Neural crest cell (in vitro differentiated cells): ENCODE measurements around the gene KLHL42. TPM values are rescaled to one million over a fixed set of nuclear protein-coding genes. Genes with fewer than 3 reads are reported as not detected.

Source experiments
- DNase-seq: peaks from one replicate; pipeline ENCODE4 v3.0.0; 2021; ENCODE audit warnings: low read depth, mixed read lengths, low spot score
- H3K27ac Mint-ChIP-seq: one replicate; pipeline ENCODE4 v1.8.0; 2021; ENCODE audit warnings: mild to moderate bottlenecking, mixed read lengths; ENCODE audit not compliant: unreplicated experiment
- H3K27me3 Mint-ChIP-seq: 2 replicates; pipeline ENCODE4 v1.8.0; 2021; ENCODE audit warnings: low read depth, mild to moderate bottlenecking, mixed read lengths
- H3K36me3 Mint-ChIP-seq: 2 replicates; pipeline ENCODE4 v1.8.0; 2021; ENCODE audit warnings: low read depth, mild to moderate bottlenecking, mixed read lengths
- H3K4me1 Mint-ChIP-seq: 2 replicates; pipeline ENCODE4 v1.8.0; 2021; ENCODE audit warnings: mixed read lengths
- H3K4me3 Mint-ChIP-seq: one replicate; pipeline ENCODE4 v1.8.0; 2021; ENCODE audit warnings: mild to moderate bottlenecking, mixed read lengths
- H3K9me3 Mint-ChIP-seq: 2 replicates; pipeline ENCODE4 v1.8.0; 2021; ENCODE audit warnings: mixed read lengths
- CTCF ChIP-seq: fragments of 200-600 bp; sonication (generic); conservative IDR thresholded peaks from 2 replicates; pipeline ENCODE4 v1.5.0; 2021; ENCODE audit warnings: antibody characterized with exemption, mild to moderate bottlenecking
- total RNA-seq: library from RNA; stranded (reverse); gene quantifications from 2 replicates; pipeline ENCODE4 v1.2.1, GENCODE V29; 2021

The KLHL42 gene
- total RNA-seq, 1 donor from 2014 or later: 36.4 TPM

- peaks cover 6% of the 10 kb centered on the region for H3K36me3 Mint-ChIP-seq
- DNase-seq: no peak
- H3K9me3 Mint-ChIP-seq: no peaks in the 10 kb centered on the region
- no peaks in the 10 kb centered on the region for H3K27me3 Mint-ChIP-seq
- H3K4me3 Mint-ChIP-seq: peak overlapping the region; percentile 62
- H3K27ac Mint-ChIP-seq: no peak overlapping the region
- peaks cover 44% of the 10 kb centered on the region for H3K4me1 Mint-ChIP-seq
- TF ChIP-seq CTCF: no peak
Measured at GRCh38 chr12:27778206-27778605, 1.8 kb upstream of the KLHL42 start.

GRCh38 chr12:27779416-27779919 lies 565 bp upstream of the KLHL42 start:
- Mint-ChIP-seq H3K9me3 (no peaks in the 10 kb centered on the region), H3K27me3 (no peaks in the 10 kb centered on the region), H3K36me3 (peaks cover 7% of the 10 kb centered on the region), H3K4me3 (peak overlapping the region; percentile 92), H3K27ac (peak overlapping the region; percentile 96), H3K4me1 (peaks cover 50% of the 10 kb centered on the region)
- TF ChIP-seq CTCF: no peak
- no peak for DNase-seq

GRCh38 chr12:27780612-27781408 lies 777 bp downstream of the KLHL42 start:
- H3K9me3 Mint-ChIP-seq: no peaks in the 10 kb centered on the region
- H3K27ac Mint-ChIP-seq: peak overlapping the region; percentile 83
- no peaks in the 10 kb centered on the region for H3K27me3 Mint-ChIP-seq
- DNase-seq: no peak
- H3K4me1 Mint-ChIP-seq: peaks cover 61% of the 10 kb centered on the region
- no peak for TF ChIP-seq CTCF
- peaks cover 14% of the 10 kb centered on the region for H3K36me3 Mint-ChIP-seq
- H3K4me3 Mint-ChIP-seq: peak overlapping the region; percentile 83

GRCh38 chr12:27781680-27782079 lies 1.6 kb downstream of the KLHL42 start:
- Mint-ChIP-seq H3K9me3 (no peaks in the 10 kb centered on the region), H3K36me3 (peaks cover 14% of the 10 kb centered on the region), H3K4me1 (peaks cover 65% of the 10 kb centered on the region), H3K27ac (no peak overlapping the region), H3K27me3 (no peaks in the 10 kb centered on the region), H3K4me3 (peak overlapping the region; percentile 83)
- TF ChIP-seq CTCF: no peak
- no peak for DNase-seq

- peaks cover 58% of the 10 kb centered on the region for H3K4me1 Mint-ChIP-seq
- peak overlapping the region; percentile 83 for H3K4me3 Mint-ChIP-seq
- peaks cover 14% of the 10 kb centered on the region for H3K36me3 Mint-ChIP-seq
- no peak for DNase-seq
- peak overlapping the region; percentile 76 for H3K27ac Mint-ChIP-seq
- no peaks in the 10 kb centered on the region for H3K27me3 Mint-ChIP-seq
- H3K9me3 Mint-ChIP-seq: no peaks in the 10 kb centered on the region
- TF ChIP-seq CTCF: no peak
Measured at GRCh38 chr12:27782481-27782880, 2.4 kb downstream of the KLHL42 start.
